ENCODE data around the gene NEURL3. TPM values are rescaled to one million over a fixed set of nuclear protein-coding genes. Genes with fewer than 3 reads are reported as not detected.
A peak's percentile ranks its signal among the peaks of the same experiment; 100 is the strongest.

The NEURL3 gene
- total and polyA plus RNA-seq, 9 of the 15 experiments (the other 6 are each of a cell fraction or from before 2014, with no cell fraction given) = not detected

- TF ChIP-seq CGGBP1 (CRISPR knock-in tag; IDR thresholded peaks at IDR 0.05) = no peak
- peak; percentile 55; the same call in 1 of the 2 replicates for TF ChIP-seq ZBTB7A (IDR thresholded peaks at IDR 0.05; ENCODE audit: borderline replicate concordance, control insufficient read depth, low read depth, low read length)
- no peak; the same call in 1 of the 2 replicates for TF ChIP-seq EP300 (IDR thresholded peaks at IDR 0.05; ENCODE audit: low read length)
- TF ChIP-seq RBBP5 (IDR thresholded peaks at IDR 0.05; ENCODE audit: borderline replicate concordance, insufficient read depth, low read length, poor library complexity, severe bottlenecking) = peak; percentile 27
- peak; percentile 54 for TF ChIP-seq CXXC5 (CRISPR knock-in tag; IDR thresholded peaks at IDR 0.05)
- peak; percentile 28; the same call in 1 of the 2 replicates for TF ChIP-seq PHF8 (IDR thresholded peaks at IDR 0.05; ENCODE audit: borderline replicate concordance, low read length)
- TF ChIP-seq RBM22 (IDR thresholded peaks at IDR 0.05; ENCODE audit: low read depth, low read length, poor library complexity, severe bottlenecking) = no peak
- peak; percentile 96 for TF ChIP-seq ATF3 (IDR thresholded peaks at IDR 0.05)
- peak; percentile 77; the same call in 1 of the 2 replicates for TF ChIP-seq ATF3 (CRISPR knock-in tag; conservative IDR thresholded peaks at IDR 0.05)
- peak; percentile 79 for TF ChIP-seq SMARCA4 (IDR thresholded peaks at IDR 0.05)
- TF ChIP-seq MAFK (IDR thresholded peaks at IDR 0.05; ENCODE audit: low read length) = peak; percentile 15; the same call in 1 of the 2 replicates
- TF ChIP-seq ZNF584 (CRISPR knock-in tag; IDR thresholded peaks at IDR 0.05; ENCODE audit: low read depth) = 0 out of 2 replicates have a peak, but pooled peaks have one; percentile 51
- TF ChIP-seq CREB1 (IDR thresholded peaks at IDR 0.05) = peak; percentile 78
- peak; percentile 43; the same call in 1 of the 2 replicates for TF ChIP-seq CREB1 (CRISPR knock-in tag; IDR thresholded peaks at IDR 0.05)
- no peak for TF ChIP-seq MAFG (tag; conservative IDR thresholded peaks at IDR 0.05)
- peak; percentile 87 for TF ChIP-seq CREM (IDR thresholded peaks at IDR 0.05; ENCODE audit: low read depth)
- TF ChIP-seq ETS1 (conservative IDR thresholded peaks at IDR 0.05; ENCODE audit: control insufficient read depth, low read depth, low read length) = peak; percentile 60; the same call in 1 of the 2 replicates
- no peak for TF ChIP-seq ZBTB34 (CRISPR knock-in tag; IDR thresholded peaks at IDR 0.05)
- TF ChIP-seq ERF (CRISPR knock-in tag; IDR thresholded peaks at IDR 0.05) = no peak
- TF ChIP-seq CREB3 (tag; conservative IDR thresholded peaks at IDR 0.05; ENCODE audit: low read depth) = no peak
- no peak for TF ChIP-seq ZKSCAN3 (CRISPR knock-in tag; IDR thresholded peaks at IDR 0.05)
- TF ChIP-seq FOSL1 (tag; conservative IDR thresholded peaks at IDR 0.05) = peak; percentile 95
- TF ChIP-seq GABPA (tag; conservative IDR thresholded peaks at IDR 0.05; ENCODE audit: low read depth) = 0 out of 2 replicates have a peak, but pooled peaks have one; percentile 17
Measured at GRCh38 chr2:96531872-96532505, 26.8 kb upstream of the NEURL3 start (continued).

Data from K562 (cell line).